Measurements from ENCODE around the gene RALGAPA2.
A peak's percentile ranks its signal among the peaks of the same experiment; 100 is the strongest.

Gene RALGAPA2

DNA sequence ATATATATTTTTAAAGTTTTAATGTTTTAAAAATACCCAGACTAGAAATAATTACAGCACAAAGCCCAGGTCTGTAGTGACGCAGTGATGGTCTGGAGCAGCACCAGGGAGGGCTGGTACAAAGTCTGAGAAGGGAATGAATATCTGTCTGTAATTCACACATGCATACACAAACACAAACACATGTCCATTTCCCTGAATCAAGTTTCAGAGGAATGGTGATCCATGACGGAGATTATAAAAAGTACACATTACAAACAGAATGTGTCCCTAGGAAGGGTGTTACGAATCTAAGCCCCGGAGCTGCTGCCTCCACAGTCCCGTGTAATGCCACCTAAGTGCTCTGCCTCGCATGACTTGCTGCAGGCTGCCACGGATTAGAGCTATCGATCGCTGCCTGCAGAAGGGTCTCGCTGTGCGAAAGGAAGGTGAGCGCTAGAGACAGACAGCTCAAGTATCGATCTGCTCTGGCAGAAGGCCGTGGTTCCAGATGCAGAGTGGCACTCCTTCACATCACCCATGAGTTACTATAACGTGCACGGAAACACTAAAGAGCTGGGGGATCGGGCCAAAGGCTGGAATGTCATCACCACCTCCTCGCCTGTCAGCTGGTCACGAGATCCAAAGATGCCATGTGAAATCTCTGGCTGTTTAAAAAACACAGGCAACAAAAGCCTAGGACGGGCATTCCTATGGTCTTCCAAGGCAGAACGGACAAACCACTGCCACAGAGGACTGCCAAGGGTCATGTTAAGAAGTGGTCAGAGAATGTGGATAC lies 257.4 kb downstream of the RALGAPA2 start:
- no peak for DNase-seq

DNA sequence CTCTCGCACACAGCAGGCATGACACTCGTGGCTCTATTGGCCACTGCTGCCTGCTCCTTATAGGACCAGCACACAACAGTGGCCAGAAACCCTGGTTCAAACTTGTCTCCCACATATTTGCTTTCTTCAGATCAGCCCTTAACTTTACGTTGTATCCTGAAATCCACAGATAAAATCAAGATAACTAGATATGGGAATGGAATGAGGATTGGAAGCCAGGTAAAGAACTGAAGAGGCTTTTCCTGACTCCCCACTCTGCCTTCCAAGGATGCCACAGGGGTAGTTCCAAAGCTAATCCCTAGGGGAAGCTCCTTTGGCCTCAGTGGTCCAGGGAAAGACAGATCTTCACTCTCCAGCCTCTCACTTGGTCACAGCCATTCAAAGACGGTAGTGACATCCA lies 258.1 kb downstream of the RALGAPA2 start:
- no peak for DNase-seq

DNA sequence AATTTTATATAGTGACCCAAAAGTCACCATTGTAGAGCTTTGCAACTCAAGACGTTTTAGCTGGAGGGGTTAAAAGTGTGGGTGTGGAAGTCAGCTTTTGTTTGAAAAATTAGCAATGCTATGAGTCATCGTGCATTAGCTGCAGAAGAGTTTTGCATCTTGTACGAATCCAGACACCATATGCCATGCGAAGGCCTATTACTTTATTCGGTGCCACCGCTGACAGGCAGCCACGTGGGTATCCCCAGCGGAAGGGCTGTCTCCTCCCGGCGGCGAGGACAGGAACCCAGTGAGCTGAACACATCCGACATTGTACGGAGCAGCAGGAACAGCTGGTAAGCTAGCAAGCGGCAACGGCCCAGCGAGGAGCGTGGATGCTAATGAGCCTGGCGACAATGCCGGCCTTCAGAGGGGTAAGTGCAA lies 260.2 kb downstream of the RALGAPA2 start:
- peak; percentile 88 for DNase-seq

DNA sequence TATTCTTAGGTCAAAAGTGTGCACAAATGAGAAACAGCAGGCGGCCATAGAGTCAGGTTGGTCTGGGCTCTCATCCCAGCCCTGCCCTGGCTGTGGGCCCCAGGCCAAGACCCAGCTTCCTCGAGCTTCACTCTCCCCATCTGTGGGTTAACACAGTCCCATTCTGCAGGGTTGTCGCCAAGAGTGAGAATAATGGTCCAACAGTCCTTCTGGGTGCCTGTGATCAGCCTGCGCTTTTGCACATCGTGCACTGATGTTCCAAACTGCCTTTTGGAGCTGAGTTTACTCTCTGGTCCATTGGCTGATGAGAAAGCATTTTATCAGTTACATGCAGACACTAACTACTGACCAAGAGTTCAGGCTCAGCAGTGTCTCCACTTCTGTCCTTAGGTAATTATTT lies 261.9 kb downstream of the RALGAPA2 start:
- DNase-seq, result no peak

DNA sequence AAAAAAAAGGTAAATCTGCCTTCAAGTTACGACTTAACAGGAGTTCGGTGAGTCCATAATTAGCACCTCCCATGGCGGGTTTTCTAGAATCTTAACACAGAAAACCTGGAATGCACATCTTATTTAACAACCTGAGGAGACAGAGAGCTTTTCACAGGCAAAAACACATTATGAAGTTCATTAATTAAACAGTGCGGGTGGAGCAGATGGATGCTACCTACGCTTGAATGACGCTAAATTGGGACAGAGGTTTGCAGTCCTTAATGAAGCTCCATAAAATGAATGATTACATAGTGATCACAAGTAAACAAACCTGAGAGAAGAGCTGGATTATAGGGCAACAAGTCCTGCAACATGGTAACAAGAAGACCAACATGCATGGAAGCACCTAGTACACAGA lies 263.6 kb downstream of the RALGAPA2 start:
- DNase-seq, result no peak

DNA sequence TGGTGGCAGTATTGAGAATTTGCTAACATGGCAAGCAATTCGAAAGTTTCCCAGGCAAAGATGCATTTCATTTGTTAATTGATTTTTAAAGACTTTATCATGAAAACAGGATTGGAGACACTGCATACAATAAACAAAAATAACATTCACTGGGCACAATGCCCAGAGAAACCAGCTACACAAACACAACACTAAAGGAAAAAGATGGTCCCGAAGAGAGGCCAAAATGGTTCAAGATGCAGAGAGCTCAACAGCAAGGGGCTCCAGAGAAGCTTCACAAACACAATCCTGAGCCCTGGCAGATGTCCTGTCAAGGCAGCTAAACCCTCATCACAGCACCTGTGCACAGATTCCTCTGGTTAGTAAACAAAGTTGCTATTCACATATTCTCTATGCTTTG lies 265.2 kb downstream of the RALGAPA2 start:
- DNase-seq, result no peak

DNA sequence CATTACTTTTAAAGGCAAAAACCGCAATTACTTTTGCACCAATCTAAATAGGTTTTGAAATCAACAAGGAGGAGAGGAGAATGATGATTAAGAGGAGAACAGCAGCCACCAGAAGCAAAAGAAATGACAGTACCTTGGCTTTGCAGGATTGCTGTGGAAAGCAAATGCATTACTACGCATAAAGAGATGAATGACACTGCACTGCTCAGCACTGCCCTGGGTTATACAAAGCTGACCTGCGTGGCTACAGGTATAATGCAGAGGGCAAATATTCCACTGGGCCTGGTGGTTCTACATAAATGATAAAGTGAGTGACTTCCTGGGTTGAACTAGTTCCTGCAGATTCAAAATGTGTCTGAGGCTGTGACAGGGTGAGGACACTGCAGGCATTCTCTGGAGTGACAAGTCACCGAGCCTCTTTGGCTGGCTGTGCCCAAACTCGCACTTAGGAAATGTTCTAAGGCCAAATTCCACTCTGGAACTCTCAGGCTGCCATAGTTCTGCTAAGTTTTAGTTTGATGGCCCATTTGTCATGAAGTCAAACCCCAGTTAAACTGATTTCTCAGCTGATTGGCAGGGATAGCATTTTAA lies 265.9 kb downstream of the RALGAPA2 start:
- DNase-seq, result no peak

DNA sequence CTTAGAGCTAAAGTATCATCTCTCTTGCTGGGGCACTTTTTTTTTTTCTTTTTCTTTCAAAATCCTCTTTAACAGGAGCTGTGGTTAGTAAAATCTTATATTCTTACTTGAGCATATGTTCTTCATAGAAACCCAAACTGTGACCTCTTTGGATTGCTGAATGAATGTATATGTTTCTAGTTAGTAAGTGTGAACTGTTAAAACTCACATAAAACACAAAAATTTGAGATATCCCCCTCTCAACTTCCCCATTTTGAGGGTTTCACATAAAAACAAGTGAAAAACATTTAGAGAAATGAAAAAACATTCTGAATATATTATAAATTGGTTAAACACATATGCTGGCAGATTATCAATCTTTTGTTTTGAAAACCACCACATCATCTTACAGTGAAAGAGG lies 266.4 kb downstream of the RALGAPA2 start:
- DNase-seq, result no peak

DNA sequence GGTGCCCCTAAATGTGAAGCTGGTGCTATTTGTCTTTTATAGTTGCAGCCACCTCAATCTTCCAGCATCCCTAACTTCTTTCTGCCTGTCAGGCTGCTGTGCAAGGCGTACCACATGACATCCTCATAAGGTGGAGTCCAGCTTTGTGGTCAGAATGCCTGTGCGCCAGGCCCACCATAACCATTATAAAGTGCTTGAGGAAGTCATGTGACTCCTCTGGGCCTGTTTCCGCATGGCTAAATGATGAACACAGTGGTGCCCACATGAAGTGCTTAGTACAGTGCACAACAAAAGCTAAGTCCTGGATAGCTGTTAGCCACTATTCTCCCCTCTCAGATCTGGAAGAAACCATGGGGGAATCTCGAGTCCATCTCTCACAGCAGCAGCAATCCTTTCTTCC lies 268.9 kb downstream of the RALGAPA2 start:
- peak; percentile 17 for DNase-seq

DNA sequence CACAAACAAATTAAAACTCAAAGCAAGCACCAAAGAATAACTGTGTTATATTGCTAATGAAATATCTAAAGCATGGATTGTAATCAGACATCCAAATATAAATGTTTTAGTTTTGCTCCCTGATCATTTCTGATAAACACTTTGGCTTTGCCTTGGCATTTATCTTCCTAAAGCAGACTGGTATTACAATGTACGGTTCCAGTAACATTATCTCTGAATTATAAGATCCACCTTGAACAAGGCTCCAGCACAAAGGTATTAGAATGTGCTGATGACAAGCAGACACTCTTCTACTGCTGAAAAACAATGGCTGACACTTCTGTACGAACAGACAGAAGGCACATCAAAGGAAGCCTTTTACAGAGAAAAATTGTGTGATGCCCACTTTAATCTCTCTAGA lies 270.0 kb downstream of the RALGAPA2 start:
- no peak for DNase-seq

DNA sequence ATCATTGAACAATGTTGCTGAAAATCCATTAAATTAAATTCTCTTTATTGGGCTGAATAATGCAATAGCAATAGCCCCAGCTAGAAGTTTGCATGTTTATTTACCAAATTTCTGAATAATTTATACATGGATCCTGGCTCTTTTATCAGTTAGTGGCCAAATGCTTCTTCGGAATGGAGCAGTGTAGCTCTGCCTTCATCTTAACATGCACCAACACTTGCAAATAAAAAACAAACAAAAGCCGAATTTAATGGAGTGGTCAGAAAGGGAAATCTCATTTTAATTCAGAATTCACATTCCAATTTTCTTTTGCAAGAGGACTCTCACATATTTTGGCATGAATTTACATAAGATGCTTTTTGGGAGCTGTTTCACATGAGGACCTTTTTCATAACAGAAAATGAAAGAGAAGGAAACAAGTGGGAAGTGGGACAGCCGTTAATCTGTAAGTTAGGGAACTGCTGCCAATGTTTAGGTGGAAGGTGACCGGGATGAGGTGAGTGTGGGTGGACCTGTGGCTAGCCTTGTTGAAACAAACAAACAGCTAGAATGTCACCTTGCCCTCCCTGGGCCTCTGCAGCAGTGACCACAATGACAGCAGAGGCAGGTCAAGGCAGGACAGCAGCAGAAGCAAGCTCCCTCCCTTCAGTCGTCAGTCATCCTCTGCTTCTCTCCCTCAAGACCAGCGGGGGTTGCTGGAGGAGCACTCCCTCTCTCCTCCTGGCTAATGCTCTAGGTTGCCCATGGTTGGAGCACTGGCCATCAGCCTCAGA lies 271.4 kb downstream of the RALGAPA2 start:
- DNase-seq, result peak; percentile 13

DNA sequence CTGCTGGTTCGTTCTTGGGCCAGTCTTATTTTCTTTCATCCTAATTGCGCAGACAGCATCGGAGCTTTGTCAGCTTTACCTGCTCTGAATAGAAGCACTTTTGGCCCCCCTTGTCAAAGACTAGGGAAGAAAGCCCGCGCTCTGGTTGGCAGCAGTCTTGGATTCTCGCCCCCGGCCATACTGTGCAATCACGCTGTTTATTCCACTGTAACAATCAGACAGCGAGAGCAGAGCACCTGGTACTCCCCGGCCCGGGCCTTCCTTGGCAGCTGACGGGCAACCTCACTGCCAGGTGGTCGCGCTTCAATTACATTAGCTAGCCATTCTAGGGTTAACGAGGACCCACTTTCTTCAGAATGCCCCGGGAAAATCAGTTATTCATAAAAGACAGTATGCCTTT lies 272.0 kb downstream of the RALGAPA2 start:
- no peak for DNase-seq

DNA sequence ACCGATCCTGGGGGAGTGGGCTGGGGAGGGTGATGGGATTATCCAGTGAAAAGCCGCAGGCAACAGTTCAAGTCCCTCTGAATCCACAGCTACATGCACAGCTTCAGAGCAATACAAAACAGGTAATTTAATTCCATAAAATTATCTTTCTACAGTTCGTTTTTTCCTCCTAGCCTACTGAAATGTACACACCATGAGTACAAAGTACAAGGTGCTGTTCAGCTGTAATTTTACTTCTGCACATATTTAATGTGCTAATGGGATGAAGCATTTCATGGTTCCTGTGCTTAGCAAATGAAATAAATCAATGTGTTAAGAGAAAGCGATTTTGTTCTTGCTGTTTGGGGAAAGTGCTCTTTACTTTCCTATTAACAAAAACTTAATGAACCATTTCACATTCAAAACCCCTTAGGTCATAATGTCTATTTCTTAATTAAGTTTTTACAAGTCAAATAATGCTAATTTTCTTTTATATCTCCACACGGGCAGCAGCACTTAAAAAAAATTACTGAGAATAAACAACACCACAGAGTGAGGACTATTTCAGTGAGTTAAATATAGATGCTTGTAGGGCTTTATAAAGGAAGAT lies 272.7 kb downstream of the RALGAPA2 start:
- DNase-seq, result no peak

DNA sequence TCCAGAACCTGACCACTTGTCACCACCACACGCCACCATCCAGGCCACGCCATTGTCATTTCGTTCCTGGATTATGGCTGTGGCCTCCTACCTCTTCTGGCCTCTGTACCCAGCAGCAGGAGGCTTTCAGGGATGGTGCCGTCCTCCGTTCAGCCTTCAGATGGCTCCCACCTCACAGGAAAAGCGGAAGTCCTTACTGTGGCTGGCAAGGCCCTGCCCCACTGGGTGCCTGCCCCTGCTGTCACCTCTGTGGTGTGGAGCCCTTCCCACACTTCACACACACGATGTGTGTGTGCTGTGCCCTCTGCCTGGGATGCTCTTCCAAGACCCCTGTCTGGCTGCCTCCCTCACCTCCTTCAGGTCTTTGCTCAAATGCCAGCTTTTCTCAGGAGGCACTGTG lies 275.1 kb downstream of the RALGAPA2 start:
- no peak for DNase-seq

DNA sequence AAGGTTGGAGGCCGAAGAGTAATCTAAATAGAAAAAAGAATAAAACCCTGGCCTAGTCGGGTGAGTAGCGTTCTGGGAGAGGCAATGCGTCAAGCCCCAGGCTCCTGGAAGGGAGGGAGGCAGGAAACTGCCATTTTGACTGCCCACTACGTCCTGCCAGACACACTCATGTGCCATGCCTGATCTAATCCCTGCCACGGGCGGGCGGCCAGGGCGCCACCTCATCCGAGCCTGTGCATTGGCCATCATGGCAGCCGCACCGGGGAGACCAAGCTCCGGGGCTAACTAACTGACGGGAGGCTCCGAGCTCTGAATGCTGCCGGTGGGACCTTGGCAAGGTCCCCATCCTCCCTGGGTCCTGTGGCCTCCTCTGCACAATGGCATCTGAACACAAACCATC lies 275.8 kb downstream of the RALGAPA2 start:
- DNase-seq, result no peak

DNA sequence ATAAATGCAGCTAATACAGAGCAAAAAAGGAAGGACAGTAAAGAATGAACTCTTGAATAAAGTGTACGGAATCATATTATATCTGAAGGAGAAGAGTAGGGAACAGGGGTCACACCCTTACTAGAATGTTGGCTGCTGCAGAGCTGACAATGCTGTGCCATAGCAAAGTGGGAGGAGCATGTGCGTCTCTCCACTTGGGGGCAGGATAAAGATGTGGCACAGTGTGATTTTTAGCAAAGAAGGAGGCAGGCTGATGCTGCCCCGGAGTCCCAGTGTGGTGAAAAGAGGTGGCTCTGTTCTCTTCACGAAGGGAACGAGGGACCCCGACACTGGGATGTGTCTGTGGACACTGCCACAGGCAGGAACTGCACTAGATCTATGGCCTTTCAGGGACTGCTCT lies 277.0 kb downstream of the RALGAPA2 start:
- no peak for DNase-seq

DNA sequence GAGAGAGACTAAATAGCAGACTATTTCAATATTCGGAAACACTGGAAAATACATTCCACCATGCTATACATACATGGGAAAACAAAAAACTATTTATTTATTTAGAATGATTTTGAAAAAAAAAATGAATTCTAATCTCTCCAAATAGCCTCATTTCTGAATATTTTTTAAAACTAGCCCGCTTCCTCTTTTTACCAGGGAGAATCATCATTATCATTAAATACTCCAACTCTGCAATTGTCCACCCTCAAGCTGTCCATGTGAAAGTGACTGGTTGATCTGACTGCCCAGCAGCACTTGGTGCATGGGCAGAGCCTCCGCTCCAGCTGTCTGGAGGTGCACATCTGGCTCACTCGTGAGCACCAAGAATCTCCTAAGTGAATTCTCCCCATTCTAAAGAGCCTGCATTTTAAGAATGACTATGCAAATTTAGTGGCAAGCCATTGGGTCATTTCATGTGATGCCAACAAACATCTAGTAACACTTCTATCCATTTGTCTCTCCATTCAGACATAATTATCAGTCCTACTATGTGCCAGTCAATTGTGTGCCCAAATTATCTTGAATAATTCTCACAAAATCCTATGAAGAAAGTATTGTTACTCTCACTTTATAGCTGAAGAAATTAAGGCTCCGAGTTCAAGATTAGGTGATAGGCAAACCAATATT lies 279.7 kb downstream of the RALGAPA2 start:
- DNase-seq, result no peak

DNA sequence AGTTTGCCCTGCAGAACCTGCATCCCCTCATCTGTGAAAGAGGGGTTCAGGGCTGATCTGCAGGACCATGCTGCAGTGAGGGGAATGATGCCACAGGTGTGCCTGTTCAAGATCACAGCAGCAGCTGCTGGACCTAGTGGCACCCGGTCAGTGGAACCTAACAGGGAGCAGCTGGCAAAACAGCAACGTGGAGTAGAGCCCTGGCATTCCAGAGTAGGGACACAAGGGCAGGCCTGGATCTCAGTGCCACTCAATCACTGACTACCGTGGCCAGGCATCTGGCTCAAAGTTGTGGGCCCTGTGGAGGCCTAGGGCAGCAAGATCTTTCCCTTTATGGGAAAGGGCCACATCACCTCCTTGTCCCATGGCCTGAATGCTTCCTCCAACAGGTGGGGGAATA lies 282.4 kb downstream of the RALGAPA2 start:
- no peak for DNase-seq

DNA sequence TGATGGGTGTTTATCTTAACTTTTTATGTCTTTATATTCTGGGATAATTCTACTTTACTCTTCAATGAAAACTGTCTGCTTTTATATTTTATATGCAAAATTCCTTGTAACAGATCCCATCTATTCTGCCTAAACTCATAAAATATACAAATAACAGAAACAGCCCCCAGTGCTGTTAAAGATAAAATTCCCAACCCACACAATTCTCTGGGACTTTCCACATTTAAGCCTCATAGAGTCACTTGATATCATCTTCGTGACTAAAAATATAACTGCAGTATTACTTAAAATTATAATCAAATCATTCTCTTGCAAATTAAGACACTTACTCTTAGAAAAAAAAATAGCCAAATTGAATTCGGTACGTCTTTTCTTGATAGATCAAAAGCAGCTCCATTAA lies 284.4 kb downstream of the RALGAPA2 start:
- peak; percentile 35 for DNase-seq

DNA sequence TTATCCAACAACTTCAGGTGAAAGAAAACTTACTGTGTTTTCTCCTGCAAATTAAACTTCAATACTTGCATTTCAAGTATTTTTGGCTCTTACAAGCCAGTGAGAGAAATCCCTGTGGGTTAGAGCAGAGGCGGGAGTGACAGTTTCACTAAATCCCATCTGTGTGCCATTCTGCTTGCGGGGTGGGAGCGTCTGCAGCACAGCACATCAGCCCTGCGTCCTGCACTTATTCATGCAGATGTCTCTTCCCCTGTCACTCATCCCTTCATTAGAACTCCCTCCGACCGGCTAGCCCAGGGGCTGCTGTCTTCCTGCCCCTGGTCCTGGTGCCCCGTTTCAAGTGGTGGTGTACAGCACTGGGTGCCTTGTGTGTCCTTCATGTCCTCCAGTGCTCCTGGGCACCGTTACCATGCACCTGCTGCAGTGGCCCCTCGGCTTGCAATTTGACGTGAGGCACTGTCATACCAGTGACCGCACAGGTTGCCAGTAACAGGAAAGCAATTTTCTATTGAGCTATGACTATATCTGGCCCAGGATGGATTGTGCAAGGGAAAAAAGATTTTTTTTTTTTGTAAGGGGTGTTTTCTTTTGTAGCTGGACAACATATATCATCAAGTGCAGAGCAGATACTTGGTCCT lies 285.1 kb downstream of the RALGAPA2 start:
- peak; percentile 37 for DNase-seq

DNA sequence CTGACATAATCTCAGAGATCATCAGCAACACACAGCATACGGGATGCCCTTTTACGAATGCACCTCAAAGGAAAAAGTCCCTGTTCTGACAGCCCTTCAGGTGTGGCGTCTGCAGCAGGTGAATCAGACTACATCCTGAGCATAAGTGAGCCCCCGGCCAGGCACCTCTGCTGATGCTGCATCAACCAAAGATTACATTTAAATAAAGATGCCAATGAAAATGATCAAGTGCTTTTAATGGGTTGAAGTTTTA lies 285.9 kb downstream of the RALGAPA2 start:
- no peak for DNase-seq

DNA sequence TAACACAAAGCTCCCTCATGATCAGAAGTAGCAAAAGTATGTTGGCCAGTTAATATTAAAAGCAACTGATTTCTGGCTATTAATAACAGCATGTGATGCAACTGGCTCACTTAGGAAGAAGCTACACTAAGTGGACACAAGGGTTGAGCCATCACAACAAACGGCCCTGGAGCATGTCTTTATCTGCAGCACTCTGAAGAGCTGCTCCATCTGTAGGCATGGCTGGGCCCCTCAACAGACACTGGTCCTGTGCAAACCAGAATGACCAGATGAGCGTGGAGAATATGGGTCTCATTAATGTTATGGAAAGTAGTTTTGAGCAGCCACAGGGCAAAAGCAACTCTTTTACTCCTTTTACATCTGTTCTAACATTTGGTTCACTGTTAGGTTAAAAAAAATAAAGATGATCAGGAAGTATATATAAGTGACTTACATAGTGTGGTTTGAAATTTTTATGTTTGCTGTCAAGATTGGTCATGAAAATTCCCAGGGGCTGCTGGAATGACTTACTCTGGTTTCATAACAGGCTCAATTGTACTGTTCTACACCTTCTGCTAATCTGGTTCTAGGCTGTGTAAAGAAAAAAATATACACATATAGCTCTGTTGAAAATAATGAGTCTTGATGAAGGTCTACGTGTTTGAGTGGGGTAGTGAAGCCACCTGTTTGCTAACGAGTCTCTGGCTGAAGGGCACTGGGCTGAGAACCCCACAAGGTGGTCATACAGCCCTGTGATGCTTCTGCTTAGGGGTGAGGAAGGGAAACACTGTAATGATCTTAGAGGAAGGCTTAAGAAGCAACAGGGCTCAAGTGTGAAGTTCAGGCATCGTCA lies 286.4 kb downstream of the RALGAPA2 start:
- peak; percentile 23 for DNase-seq

Data from suppressor macrophage treated with lipopolysaccharide for 4 hours (primary cell).